Activated naive CD8-positive, alpha-beta T cell treated with anti-CD3 and anti-CD28 coated beads, Interleukin-2, amount 50 U/mL, for 24 hours (primary cell): ENCODE data around the gene SNRNP70.
A peak's percentile ranks its signal among the peaks of the same experiment; 100 is the strongest.

ENCODE experiments used
- ATAC-seq: fragments of 150-1000 bp; cut with Tn5 transposase; one replicate; pipeline ENCODE4 v1.10.0; 2021
- DNase-seq: peaks from one replicate; pipeline ENCODE4 v3.0.0; 2021
- H3K27ac Mint-ChIP-seq: one replicate; pipeline ENCODE4 v1.8.0; 2021; ENCODE audit warnings: mild to moderate bottlenecking, mixed read lengths
- H3K27me3 Mint-ChIP-seq: one replicate; pipeline ENCODE4 v1.8.0; 2021; ENCODE audit warnings: mixed read lengths
- H3K36me3 Mint-ChIP-seq: one replicate; pipeline ENCODE4 v1.8.0; 2021; ENCODE audit warnings: low read depth, mixed read lengths
- H3K4me1 Mint-ChIP-seq: one replicate; pipeline ENCODE4 v1.8.0; 2021; ENCODE audit warnings: mixed read lengths
- H3K4me3 Mint-ChIP-seq: one replicate; pipeline ENCODE4 v1.8.0; 2021; ENCODE audit warnings: mild to moderate bottlenecking, moderate library complexity, mixed read lengths
- H3K9me3 Mint-ChIP-seq: one replicate; pipeline ENCODE4 v1.8.0; 2021; ENCODE audit warnings: mixed read lengths

Gene SNRNP70

DNA sequence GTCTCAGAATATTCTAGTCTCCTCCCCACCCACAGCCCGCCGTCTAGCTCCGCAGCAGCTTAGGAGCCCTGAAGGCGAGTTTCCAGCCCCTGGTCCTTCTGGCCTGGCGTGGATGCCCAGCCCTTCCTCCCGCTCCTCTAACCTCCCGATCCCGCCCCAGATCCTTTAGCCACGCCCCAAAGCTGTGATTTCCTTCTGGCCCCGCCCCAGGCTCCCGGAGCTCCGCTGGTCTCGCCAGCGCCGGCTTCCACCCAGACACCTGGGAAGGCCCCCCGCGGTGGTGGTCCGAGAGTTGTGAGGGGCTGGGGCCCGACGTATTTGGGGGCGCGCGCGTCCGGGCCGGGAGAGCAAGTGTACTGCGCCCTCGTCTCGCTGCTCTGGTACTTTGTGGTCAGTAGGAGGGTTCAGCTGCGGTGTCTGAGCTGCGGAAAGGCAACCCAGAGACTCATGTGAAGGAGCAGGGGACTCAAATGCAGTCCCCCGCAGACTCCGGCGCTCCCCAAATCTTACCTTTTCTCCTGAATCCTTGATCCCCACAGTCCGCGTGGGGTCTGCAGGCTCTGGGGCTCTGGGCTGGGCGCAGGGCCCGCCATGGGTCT is 27.5 kb upstream of the SNRNP70 start, which contains the start of gene CGB7:
CGB7 (minus strand) TSS at position 114 of the 599 bp plus-strand sequence. CDS start 2,374 bp downstream, outside the sequence.
- H3K27ac Mint-ChIP-seq = no peak within 1 kb of the TSS
- H3K4me1 Mint-ChIP-seq = peaks cover 17% of the 10 kb centered on the region
- DNase-seq = peak; percentile 48
- H3K4me3 Mint-ChIP-seq = peak within 1 kb of the TSS; percentile 58
- H3K36me3 Mint-ChIP-seq = no peaks in the 10 kb centered on the region
- no peak for ATAC-seq
- H3K9me3 Mint-ChIP-seq = no peaks in the 10 kb centered on the region
- H3K27me3 Mint-ChIP-seq = peaks cover 50% of the 10 kb centered on the region

DNA sequence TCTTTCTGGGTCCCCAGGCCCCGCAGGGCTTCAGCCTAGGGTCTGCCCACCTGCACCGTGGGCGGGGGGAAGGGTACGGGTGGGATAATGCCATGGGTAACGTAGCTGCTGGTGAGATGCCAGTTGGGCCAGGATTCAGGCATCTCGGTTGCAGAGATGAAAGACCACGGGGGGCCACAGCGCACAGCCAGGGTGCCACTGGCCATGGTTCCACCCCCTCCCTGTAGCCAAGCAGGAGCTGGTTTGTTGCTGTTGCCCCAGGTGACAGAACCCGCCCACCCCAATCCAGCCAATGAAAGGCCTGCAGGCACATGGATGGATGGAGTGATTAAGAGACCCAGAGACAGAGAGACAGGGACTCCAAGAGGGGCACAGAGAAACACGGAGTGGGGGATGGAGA is 26.7 kb upstream of the SNRNP70 start:
- ATAC-seq (no peak), DNase-seq (peak; percentile 34)
- Mint-ChIP-seq H3K36me3 (no peaks in the 10 kb centered on the region), H3K4me3 (no peak overlapping the region), H3K9me3 (no peaks in the 10 kb centered on the region), H3K27ac (no peak overlapping the region), H3K27me3 (peaks cover 56% of the 10 kb centered on the region), H3K4me1 (peaks cover 17% of the 10 kb centered on the region)

GRCh38 chr19:49059053-49059452 is 26.2 kb upstream of the SNRNP70 start:
- Mint-ChIP-seq H3K4me3 (no peak overlapping the region), H3K27me3 (peaks cover 60% of the 10 kb centered on the region), H3K9me3 (no peaks in the 10 kb centered on the region), H3K27ac (no peak overlapping the region), H3K4me1 (peaks cover 17% of the 10 kb centered on the region), H3K36me3 (no peaks in the 10 kb centered on the region)
- DNase-seq (no peak), ATAC-seq (no peak)

DNA sequence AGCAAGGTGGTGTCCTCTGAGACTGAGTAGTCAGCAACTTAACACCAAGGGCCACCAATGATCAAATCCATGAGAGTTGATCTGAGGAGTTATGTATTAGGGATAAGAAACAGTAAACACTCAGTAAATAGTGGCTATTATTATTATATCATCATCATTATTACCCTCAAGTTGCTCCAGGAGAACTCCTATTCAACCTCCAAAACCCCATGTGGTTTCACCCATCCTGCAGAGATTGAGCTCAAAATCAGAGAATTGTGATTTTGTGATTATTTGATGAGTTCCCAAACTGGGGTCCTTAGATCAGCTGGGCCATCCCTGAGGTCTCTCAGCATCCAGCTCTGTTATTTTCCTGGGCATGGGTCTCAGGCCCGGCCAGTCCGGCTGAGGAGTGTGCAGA is 24.3 kb upstream of the SNRNP70 start:
- H3K27me3 Mint-ChIP-seq = peaks cover 63% of the 10 kb centered on the region
- peaks cover 17% of the 10 kb centered on the region for H3K4me1 Mint-ChIP-seq
- no peak overlapping the region for H3K27ac Mint-ChIP-seq
- H3K4me3 Mint-ChIP-seq = no peak overlapping the region
- DNase-seq = no peak
- H3K36me3 Mint-ChIP-seq = no peaks in the 10 kb centered on the region
- no peaks in the 10 kb centered on the region for H3K9me3 Mint-ChIP-seq
- ATAC-seq = no peak

DNA sequence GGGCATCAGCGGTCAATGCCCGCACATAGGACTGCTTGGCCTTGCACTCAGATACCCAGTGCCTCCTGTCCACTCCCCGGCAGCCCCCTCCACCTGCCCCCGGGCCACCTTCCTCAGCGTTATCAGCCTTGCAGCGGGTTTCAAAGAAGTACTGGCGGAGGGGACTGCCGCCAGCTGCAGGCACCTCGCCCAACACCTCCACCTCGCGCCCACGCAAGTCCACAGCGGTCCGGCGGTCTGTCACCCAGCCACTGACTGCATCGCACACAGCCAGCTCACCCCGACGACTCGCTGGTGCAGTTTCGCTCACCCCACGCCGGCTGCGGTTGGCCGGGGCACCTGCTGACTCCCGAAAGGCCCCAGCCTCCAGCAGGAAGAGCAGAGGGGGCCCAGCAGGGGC is 23.8 kb upstream of the SNRNP70 start:
- H3K4me3 Mint-ChIP-seq = no peak overlapping the region
- peaks cover 14% of the 10 kb centered on the region for H3K4me1 Mint-ChIP-seq
- H3K9me3 Mint-ChIP-seq = no peaks in the 10 kb centered on the region
- no peak for ATAC-seq
- no peak overlapping the region for H3K27ac Mint-ChIP-seq
- DNase-seq = no peak
- no peaks in the 10 kb centered on the region for H3K36me3 Mint-ChIP-seq
- peaks cover 64% of the 10 kb centered on the region for H3K27me3 Mint-ChIP-seq

DNA sequence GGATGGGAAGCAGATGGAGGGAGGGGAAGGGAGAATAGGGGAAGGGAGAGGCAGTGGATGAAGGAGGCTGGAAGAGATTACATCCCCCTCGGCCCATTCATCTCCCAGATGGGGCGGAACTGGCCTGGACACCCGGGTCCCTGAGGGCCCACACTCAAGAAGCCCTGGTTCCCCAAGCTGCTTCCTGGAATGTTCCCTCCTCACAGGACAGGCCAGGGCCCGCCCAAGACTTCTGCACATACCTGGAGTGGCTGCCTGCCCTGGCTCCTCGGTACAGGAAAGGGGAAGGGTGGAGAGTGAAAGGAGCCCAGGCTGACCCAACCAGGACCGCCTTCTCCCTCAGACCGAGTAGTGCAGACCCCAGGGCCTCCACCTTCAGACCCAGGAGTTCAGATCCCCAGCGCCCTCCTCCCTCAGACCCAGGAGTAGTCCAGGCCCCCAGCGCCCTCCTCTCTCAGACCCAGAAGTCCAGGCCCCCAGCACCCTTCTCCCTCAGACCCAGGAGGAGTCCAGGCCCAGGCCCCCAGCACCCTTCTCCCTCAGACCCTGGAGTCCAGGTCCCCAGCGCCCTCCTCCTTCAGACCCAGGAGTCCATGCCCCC is 21.1 kb upstream of the SNRNP70 start:
- ATAC-seq (no peak), DNase-seq (no peak)
- Mint-ChIP-seq H3K27me3 (peaks cover 57% of the 10 kb centered on the region), H3K4me3 (no peak overlapping the region), H3K9me3 (no peaks in the 10 kb centered on the region), H3K4me1 (no peaks in the 10 kb centered on the region), H3K27ac (no peak overlapping the region), H3K36me3 (no peaks in the 10 kb centered on the region)

- Mint-ChIP-seq H3K4me1 (no peaks in the 10 kb centered on the region), H3K9me3 (no peaks in the 10 kb centered on the region), H3K27ac (no peak within 1 kb of the TSS), H3K4me3 (no peak within 1 kb of the TSS), H3K36me3 (no peaks in the 10 kb centered on the region), H3K27me3 (peaks cover 56% of the 10 kb centered on the region)
- DNase-seq (no peak), ATAC-seq (no peak)
Observed at GRCh38 chr19:49064768-49065611, 20.3 kb upstream of the SNRNP70 start, which contains the start of gene NTF4. NTF4 (minus strand) TSS chr19:49064818; CDS start chr19:49061997, 2,821 bp downstream.

DNA sequence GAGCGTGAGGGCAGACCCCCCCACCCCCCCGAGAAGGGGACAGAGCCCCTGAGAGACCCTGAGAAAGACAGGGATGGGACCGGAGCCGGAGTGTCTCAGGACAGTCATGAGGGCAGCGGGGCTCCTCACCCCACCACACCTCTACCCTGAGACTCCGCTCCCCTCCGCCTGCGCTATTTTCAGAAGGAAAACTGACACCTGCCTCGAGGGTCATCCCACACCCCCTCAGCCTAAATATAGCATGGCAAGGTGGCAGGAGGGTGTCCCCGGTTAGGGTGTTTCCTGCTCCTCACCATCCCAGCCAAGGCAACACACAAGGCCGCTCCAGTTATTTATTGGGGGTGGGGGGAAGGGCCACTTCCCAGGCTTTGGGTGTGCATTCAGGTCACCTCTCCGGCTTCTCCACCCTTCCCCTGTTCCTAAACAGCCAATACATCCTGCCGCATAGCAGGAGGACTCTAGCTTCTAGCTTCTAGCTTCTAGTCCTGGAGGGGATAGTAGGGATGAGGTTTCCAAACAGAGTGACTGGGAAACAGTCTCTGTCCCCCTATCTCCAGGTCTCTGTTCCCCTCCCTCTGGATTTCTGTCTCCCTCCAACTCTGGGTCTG is 19.2 kb upstream of the SNRNP70 start:
- no peak for ATAC-seq
- Mint-ChIP-seq H3K36me3 (peaks cover 3% of the 10 kb centered on the region), H3K27ac (no peak overlapping the region)

DNA sequence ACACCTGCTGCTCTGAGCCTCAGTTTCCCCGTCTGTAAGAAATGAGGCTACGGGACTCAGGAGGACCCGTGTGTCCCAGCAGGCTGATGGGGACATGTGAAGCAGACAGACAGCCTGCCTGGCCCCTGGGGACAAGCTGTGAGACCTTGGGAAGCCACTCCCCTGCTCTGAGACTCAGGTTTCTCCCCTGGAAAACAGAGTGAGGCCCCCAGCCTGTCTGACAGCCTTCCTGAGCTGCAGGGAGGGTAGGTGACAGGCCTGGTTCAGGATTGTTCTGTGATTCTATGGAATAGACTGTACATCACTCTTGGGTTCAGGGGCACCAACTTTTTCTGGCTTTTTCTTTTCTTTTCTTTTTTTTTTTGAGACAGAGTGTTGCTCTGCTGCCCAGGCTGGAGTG is 17.7 kb upstream of the SNRNP70 start:
- no peak for DNase-seq
- Mint-ChIP-seq H3K9me3 (no peaks in the 10 kb centered on the region), H3K36me3 (peaks cover 3% of the 10 kb centered on the region), H3K27ac (no peak overlapping the region), H3K4me1 (no peaks in the 10 kb centered on the region), H3K4me3 (no peak overlapping the region), H3K27me3 (peaks cover 63% of the 10 kb centered on the region)
- no peak for ATAC-seq

More for the DNA sequence above, 19.2 kb upstream of the SNRNP70 start:
- Mint-ChIP-seq H3K27me3 (peaks cover 54% of the 10 kb centered on the region), H3K9me3 (no peaks in the 10 kb centered on the region), H3K4me1 (no peaks in the 10 kb centered on the region), H3K4me3 (no peak overlapping the region)
- no peak for DNase-seq

GRCh38 chr19:49069026-49069425 is 16.2 kb upstream of the SNRNP70 start:
- no peak overlapping the region for H3K27ac Mint-ChIP-seq
- H3K4me1 Mint-ChIP-seq = peaks cover 10% of the 10 kb centered on the region
- DNase-seq (no peak), ATAC-seq (no peak)
- peaks cover 5% of the 10 kb centered on the region for H3K36me3 Mint-ChIP-seq
- peaks cover 67% of the 10 kb centered on the region for H3K27me3 Mint-ChIP-seq
- no peaks in the 10 kb centered on the region for H3K9me3 Mint-ChIP-seq
- H3K4me3 Mint-ChIP-seq = no peak overlapping the region

DNA sequence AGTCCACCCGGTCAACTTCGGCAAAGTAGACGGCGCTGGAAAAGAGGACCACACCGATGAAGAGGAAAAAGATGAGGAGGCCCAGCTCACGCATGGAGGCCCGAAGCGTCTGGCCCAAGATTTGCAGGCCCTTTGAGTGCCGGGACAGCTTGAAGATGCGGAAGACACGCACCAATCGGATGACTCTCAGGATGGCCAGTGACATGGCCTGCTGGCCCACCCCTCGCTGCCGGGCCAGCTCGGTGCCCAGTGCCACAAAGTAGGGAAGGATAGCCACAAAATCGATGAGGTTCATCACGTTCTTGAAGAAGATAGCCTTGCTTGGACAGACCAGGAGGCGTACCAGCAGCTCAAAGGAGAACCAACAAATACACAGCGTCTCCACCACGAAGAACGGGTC is 14.8 kb upstream of the SNRNP70 start:
- H3K36me3 Mint-ChIP-seq = peaks cover 5% of the 10 kb centered on the region
- no peaks in the 10 kb centered on the region for H3K9me3 Mint-ChIP-seq
- ATAC-seq (no peak), DNase-seq (no peak)
- peaks cover 10% of the 10 kb centered on the region for H3K4me1 Mint-ChIP-seq
- H3K27me3 Mint-ChIP-seq = peaks cover 70% of the 10 kb centered on the region
- H3K4me3 Mint-ChIP-seq = no peak overlapping the region
- no peak overlapping the region for H3K27ac Mint-ChIP-seq

DNA sequence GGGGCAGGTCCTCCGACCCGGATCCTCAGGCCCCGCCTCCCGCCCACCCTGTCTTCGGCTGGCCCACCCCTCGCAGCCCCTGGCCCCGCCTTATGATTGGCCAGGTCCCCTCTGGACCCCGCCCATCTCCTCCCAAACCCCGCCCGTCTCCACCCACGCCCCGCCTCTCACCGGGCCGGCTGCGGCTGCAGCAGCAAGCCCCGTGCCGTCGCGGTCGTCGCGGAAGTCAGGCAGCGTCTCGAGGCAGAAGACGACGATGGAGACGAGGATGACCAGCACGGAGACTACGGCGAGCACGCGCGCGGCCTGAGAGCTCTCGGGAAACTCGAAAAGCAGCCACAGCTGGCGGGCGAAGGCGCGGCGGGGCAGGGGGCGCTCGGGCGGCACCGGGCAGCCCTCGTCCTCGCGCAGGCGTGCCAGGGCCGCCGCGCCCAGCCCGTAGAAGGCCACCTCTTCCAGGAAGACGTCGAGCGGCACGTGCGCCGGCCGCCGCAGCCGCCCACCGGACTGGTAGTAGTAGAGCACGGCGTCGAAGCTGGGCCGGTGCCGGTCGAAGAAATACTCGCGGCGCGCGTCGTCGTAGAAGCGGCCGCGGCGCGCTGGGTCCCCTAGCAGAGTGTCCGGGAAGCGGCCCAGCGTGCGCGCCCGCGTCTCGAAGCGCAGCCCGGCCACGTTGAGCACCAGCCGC is 13.2 kb upstream of the SNRNP70 start:
- peaks cover 61% of the 10 kb centered on the region for H3K27me3 Mint-ChIP-seq
- no peaks in the 10 kb centered on the region for H3K9me3 Mint-ChIP-seq
- H3K36me3 Mint-ChIP-seq = peaks cover 5% of the 10 kb centered on the region
- no peak overlapping the region for H3K27ac Mint-ChIP-seq
- no peak overlapping the region for H3K4me3 Mint-ChIP-seq
- DNase-seq = peak; percentile 33
- no peak for ATAC-seq
- peaks cover 10% of the 10 kb centered on the region for H3K4me1 Mint-ChIP-seq

GRCh38 chr19:49073514-49074378 is 11.5 kb upstream of the SNRNP70 start:
- Mint-ChIP-seq H3K36me3 (peaks cover 5% of the 10 kb centered on the region), H3K9me3 (no peaks in the 10 kb centered on the region), H3K27me3 (peaks cover 53% of the 10 kb centered on the region), H3K27ac (no peak overlapping the region), H3K4me1 (peaks cover 10% of the 10 kb centered on the region), H3K4me3 (peak overlapping the region; percentile 8)
- ATAC-seq (no peak), DNase-seq (no peak)
